HEK293 (cell line): ENCODE results near the gene COL13A1.

Experiments used
- ATF2 ChIP-seq: fragments of 450-650 bp; formaldehyde crosslinking; IDR thresholded peaks from 2 replicates; pipeline ENCODE4 v1.5.1; 2016; ENCODE audit warnings: missing biosample characterization, missing genetic modification characterization, low read depth
- CTCF ChIP-seq: fragments of 450-650 bp; formaldehyde crosslinking; IDR thresholded peaks from 2 replicates; pipeline ENCODE4 v1.5.1; 2016; ENCODE audit warnings: missing biosample characterization, missing genetic modification characterization
- ZBTB1 ChIP-seq: fragments of 450-650 bp; formaldehyde crosslinking; IDR thresholded peaks from 2 replicates; pipeline ENCODE4 v1.5.1; 2016; ENCODE audit warnings: missing biosample characterization, missing genetic modification characterization
- ZBTB11 ChIP-seq: fragments of 450-650 bp; formaldehyde crosslinking; conservative IDR thresholded peaks from 2 replicates; pipeline ENCODE4 v1.5.1; 2016; ENCODE audit warnings: low read depth, missing biosample characterization, missing genetic modification characterization
- ZNF112 ChIP-seq: fragments of 450-650 bp; formaldehyde crosslinking; IDR thresholded peaks from 2 replicates; pipeline ENCODE4 v1.5.0; 2017; ENCODE audit warnings: missing biosample characterization, missing genetic modification characterization
- ZNF138 ChIP-seq: fragments of 450-650 bp; formaldehyde crosslinking; IDR thresholded peaks from 2 replicates; pipeline ENCODE4 v1.5.1; 2016; ENCODE audit warnings: missing biosample characterization, missing genetic modification characterization, borderline replicate concordance
- ZNF202 ChIP-seq: fragments of 450-650 bp; formaldehyde crosslinking; IDR thresholded peaks from 2 replicates; pipeline ENCODE4 v1.5.1; 2016; ENCODE audit warnings: missing biosample characterization, missing genetic modification characterization, borderline replicate concordance
- ZNF211 ChIP-seq: fragments of 450-650 bp; formaldehyde crosslinking; IDR thresholded peaks from 2 replicates; pipeline ENCODE4 v1.5.1; 2016; ENCODE audit warnings: low read depth, missing biosample characterization, missing genetic modification characterization
- ZNF274 ChIP-seq, 2 experiments: fragments of 200-500 bp in 1 of 2; fragments of 450-650 bp in 1 of 2; sonication (Bioruptor generic) in 1 of 2; formaldehyde crosslinking in 1 of 2; IDR thresholded peaks; 2 replicates each; pipeline versions ENCODE4 v1.5.1 to v1.6.1; 2014 to 2016; ENCODE audit warnings: borderline replicate concordance in 1 of 2, inconsistent platforms in 1 of 2, low read length in 1 of 2, missing biosample characterization in 1 of 2, missing genetic modification characterization in 1 of 2
- ZNF398 ChIP-seq: fragments of 450-650 bp; formaldehyde crosslinking; IDR thresholded peaks from 2 replicates; pipeline ENCODE4 v1.5.1; 2017; ENCODE audit warnings: missing biosample characterization, missing genetic modification characterization
- ZNF530 ChIP-seq: fragments of 450-650 bp; formaldehyde crosslinking; IDR thresholded peaks from 2 replicates; pipeline ENCODE4 v1.5.1; 2016; ENCODE audit warnings: low read depth, missing biosample characterization, missing genetic modification characterization
- ZNF549 ChIP-seq: fragments of 450-650 bp; IDR thresholded peaks from 2 replicates; pipeline ENCODE4 v1.5.1; 2018; ENCODE audit warnings: missing biosample characterization, missing genetic modification characterization, mild to moderate bottlenecking, inconsistent platforms, moderate library complexity
- ZNF571 ChIP-seq: fragments of 450-650 bp; formaldehyde crosslinking; IDR thresholded peaks from 2 replicates; pipeline ENCODE4 v1.5.0; 2017; ENCODE audit warnings: missing biosample characterization, missing genetic modification characterization

- TF ChIP-seq CTCF (tag by site-specific recombination) = no peak; the same call in none of the 2 replicates
- no peak for TF ChIP-seq ZNF211
- no peak for TF ChIP-seq ZNF549
- TF ChIP-seq ZNF112 = no peak
- TF ChIP-seq ATF2 (tag by site-specific recombination) = no peak
- no peak for TF ChIP-seq ZNF138 (tag by site-specific recombination)
- no peak for TF ChIP-seq ZBTB1 (tag by site-specific recombination)
- TF ChIP-seq ZNF274 (IDR thresholded peaks at IDR 0.05; ENCODE audit: low read length) = no peak
- TF ChIP-seq ZNF274 (tag by site-specific recombination; IDR thresholded peaks at IDR 0.05; ENCODE audit: borderline replicate concordance) = no peak
- TF ChIP-seq ZNF530 (tag by site-specific recombination) = no peak
- no peak for TF ChIP-seq ZNF571
- TF ChIP-seq ZNF202 = no peak
- peak; percentile 96 for TF ChIP-seq ZNF398 (tag by site-specific recombination)
- TF ChIP-seq ZBTB11 = 0 out of 2 replicates have a peak, but pooled peaks have one; percentile 40
Measured at GRCh38 chr10:69801434-69802315, at the start of gene COL13A1.
